Tibial artery (tissue), 4 donors: ENCODE results near the gene SSNA1.

Experiments
- DNase-seq, 2 donors: peaks; one replicate each; pipeline ENCODE4 v3.0.0-alpha.2; 2019
- H3K27ac ChIP-seq, 2 donors: fragments of 200-600 bp; sonication (generic) in 1 of 2; 1 replicate in 1 of 2; 2 replicates in 1 of 2; pipeline ENCODE4 v1.5.1; 2018 to 2019; ENCODE audit warnings: mild to moderate bottlenecking in 1 of 2
- H3K27me3 ChIP-seq, 2 donors: fragments of 200-600 bp; sonication (generic) in 1 of 2; one replicate each; pipeline versions ENCODE4 v1.5.1 to v1.6.0; 2016 to 2019
- H3K36me3 ChIP-seq, 3 donors: fragments of 200-600 bp; sonication (generic) in 2 of 3; one replicate each; pipeline ENCODE4 v1.5.1; 2016 to 2019; ENCODE audit warnings: mild to moderate bottlenecking in 2 of 3
- H3K4me1 ChIP-seq, 4 donors: fragments of 200-600 bp; sonication (generic) in 2 of 4; 1 replicate in 3 of 4; 2 replicates in 1 of 4; pipeline ENCODE4 v1.5.1; 2016 to 2019
- H3K4me3 ChIP-seq, 2 donors: fragments of 200-600 bp; sonication (generic) in 1 of 2; 1 replicate in 1 of 2; 2 replicates in 1 of 2; pipeline ENCODE4 v1.5.1; 2018 to 2019; ENCODE audit warnings: mild to moderate bottlenecking in 2 of 2
- H3K9me3 ChIP-seq, 3 donors: fragments of 200-600 bp; sonication (generic) in 1 of 3; one replicate each; pipeline ENCODE4 v1.5.1; 2016 to 2019
- CTCF ChIP-seq, 2 experiments: fragments of 200-600 bp in 1 of 2; fragments of 450-650 bp in 1 of 2; IDR thresholded peaks; one replicate each; pipeline ENCODE4 v1.5.1; 2017 to 2019; ENCODE audit warnings: antibody characterized with exemption in 2 of 2, mild to moderate bottlenecking in 1 of 2, moderate library complexity in 1 of 2
- intact Hi-C: fragments of 100-400 bp; cut with DNase I; formaldehyde crosslinking; loops from one replicate; pipeline ENCODE4 v1.15.0; 2023; ENCODE audit warnings: low total_unique reads

SSNA1 gene

GRCh38 chr9:137161558-137162486 lies 26.7 kb upstream of the SSNA1 start:
- Histone ChIP-seq H3K9me3 (no peaks in the 10 kb centered on the region), H3K4me3 (no peak overlapping the region), H3K4me1 (peaks cover 0 to 40% (median 21%) of the 10 kb centered on the region in 4 donors), H3K36me3 (no peaks in the 10 kb centered on the region), H3K27me3 (peaks cover 11 to 100% of the 10 kb centered on the region in 2 donors), H3K27ac (no peak overlapping the region)
- no peak for TF ChIP-seq CTCF (IDR thresholded peaks at IDR 0.05)
- intact Hi-C loops = no loop called here
- DNase-seq = no peak

GRCh38 chr9:137162505-137163364 lies 25.7 kb upstream of the SSNA1 start:
- H3K9me3 ChIP-seq = no peaks in the 10 kb centered on the region
- H3K36me3 ChIP-seq = no peaks in the 10 kb centered on the region
- H3K27me3 ChIP-seq = peaks cover 10 to 100% of the 10 kb centered on the region in 2 donors
- no peak for TF ChIP-seq CTCF (IDR thresholded peaks at IDR 0.05)
- intact Hi-C loops = no loop called here
- peaks cover 0 to 45% (median 25%) of the 10 kb centered on the region in 4 donors for H3K4me1 ChIP-seq
- no peak for DNase-seq
- H3K27ac ChIP-seq = no peak overlapping the region
- H3K4me3 ChIP-seq = peak overlapping the region; percentile 4 to 39

GRCh38 chr9:137163365-137163715 lies 25.1 kb upstream of the SSNA1 start:
- peaks cover 10 to 100% of the 10 kb centered on the region in 2 donors for H3K27me3 ChIP-seq
- no peaks in the 10 kb centered on the region for H3K9me3 ChIP-seq
- H3K27ac ChIP-seq = no peak overlapping the region
- peaks cover 0 to 51% (median 31%) of the 10 kb centered on the region in 4 donors for H3K4me1 ChIP-seq
- DNase-seq = no peak
- H3K4me3 ChIP-seq = peak overlapping the region; percentile 4 to 39
- TF ChIP-seq CTCF (IDR thresholded peaks at IDR 0.05) = no peak
- intact Hi-C loops = no loop called here
- H3K36me3 ChIP-seq = no peaks in the 10 kb centered on the region

- no peak for DNase-seq
- Histone ChIP-seq H3K4me3 (no peak overlapping the region), H3K36me3 (no peaks in the 10 kb centered on the region), H3K27ac (no peak overlapping the region), H3K9me3 (no peaks in the 10 kb centered on the region), H3K4me1 (peaks cover 0 to 56% (median 36%) of the 10 kb centered on the region in 4 donors), H3K27me3 (peaks cover 10 to 100% of the 10 kb centered on the region in 2 donors)
- TF ChIP-seq CTCF (IDR thresholded peaks at IDR 0.05) = no peak
- intact Hi-C loops = no loop called here
Measured at GRCh38 chr9:137163805-137164204, 24.7 kb upstream of the SSNA1 start.

- intact Hi-C loops = no loop called here
- H3K36me3 ChIP-seq = no peaks in the 10 kb centered on the region
- DNase-seq = no peak
- no peak overlapping the region for H3K4me3 ChIP-seq
- H3K9me3 ChIP-seq = no peaks in the 10 kb centered on the region
- H3K27me3 ChIP-seq = peaks cover 10 to 100% of the 10 kb centered on the region in 2 donors
- no peak overlapping the region for H3K27ac ChIP-seq
- no peak for TF ChIP-seq CTCF (IDR thresholded peaks at IDR 0.05)
- H3K4me1 ChIP-seq = peaks cover 0 to 64% (median 44%) of the 10 kb centered on the region in 4 donors
Measured at GRCh38 chr9:137164370-137165249, 23.9 kb upstream of the SSNA1 start.
